ENCODE measurements around the gene NCAM1. TPM values are rescaled to one million over a fixed set of nuclear protein-coding genes. Genes with fewer than 3 reads are reported as not detected.

NCAM1 gene
- total RNA-seq, 1 donor from 2014 or later: 332 TPM

GRCh38 chr11:113021111-113021510 lies 59.9 kb downstream of the NCAM1 start:
- no peaks in the 10 kb centered on the region for H3K9me3 ChIP-seq (replicated peaks)
- H3K4me3 ChIP-seq: no peak overlapping the region
- H3K27me3 ChIP-seq (ENCODE audit: low read depth): no peaks in the 10 kb centered on the region
- peaks cover 24% of the 10 kb centered on the region for H3K4me1 ChIP-seq
- TF ChIP-seq, protein P1, sequence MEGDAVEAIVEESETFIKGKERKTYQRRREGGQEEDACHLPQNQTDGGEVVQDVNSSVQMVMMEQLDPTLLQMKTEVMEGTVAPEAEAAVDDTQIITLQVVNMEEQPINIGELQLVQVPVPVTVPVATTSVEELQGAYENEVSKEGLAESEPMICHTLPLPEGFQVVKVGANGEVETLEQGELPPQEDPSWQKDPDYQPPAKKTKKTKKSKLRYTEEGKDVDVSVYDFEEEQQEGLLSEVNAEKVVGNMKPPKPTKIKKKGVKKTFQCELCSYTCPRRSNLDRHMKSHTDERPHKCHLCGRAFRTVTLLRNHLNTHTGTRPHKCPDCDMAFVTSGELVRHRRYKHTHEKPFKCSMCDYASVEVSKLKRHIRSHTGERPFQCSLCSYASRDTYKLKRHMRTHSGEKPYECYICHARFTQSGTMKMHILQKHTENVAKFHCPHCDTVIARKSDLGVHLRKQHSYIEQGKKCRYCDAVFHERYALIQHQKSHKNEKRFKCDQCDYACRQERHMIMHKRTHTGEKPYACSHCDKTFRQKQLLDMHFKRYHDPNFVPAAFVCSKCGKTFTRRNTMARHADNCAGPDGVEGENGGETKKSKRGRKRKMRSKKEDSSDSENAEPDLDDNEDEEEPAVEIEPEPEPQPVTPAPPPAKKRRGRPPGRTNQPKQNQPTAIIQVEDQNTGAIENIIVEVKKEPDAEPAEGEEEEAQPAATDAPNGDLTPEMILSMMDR (IDR thresholded peaks at IDR 0.05; ENCODE audit: borderline replicate concordance): no peak
- DNase-seq: no peak
- H3K27ac ChIP-seq (replicated peaks): no peak overlapping the region
- intact Hi-C loops (cut with micrococcal nuclease): no loop called here
- no peaks in the 10 kb centered on the region for H3K36me3 ChIP-seq

DNA sequence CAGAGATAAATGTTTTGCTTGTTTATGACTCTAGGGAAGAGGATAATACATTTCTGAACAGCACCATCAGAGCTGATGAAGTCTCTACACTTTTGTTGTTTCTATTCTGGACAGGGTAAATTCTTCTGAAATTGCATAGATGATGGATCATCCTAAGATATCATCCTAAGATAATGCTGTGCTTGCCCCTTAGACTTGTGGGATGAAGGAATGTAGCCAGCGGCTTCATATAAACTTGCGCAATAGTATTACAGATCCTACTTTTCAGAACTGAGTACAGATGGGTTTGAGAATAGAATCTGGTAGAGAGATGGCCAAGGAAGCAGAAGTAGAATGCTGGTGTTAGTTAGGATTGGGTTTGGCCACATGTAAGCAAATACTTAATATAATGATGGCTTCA lies 61.0 kb downstream of the NCAM1 start:
- no peak overlapping the region for H3K27ac ChIP-seq (replicated peaks)
- H3K9me3 ChIP-seq (replicated peaks): no peaks in the 10 kb centered on the region
- no peaks in the 10 kb centered on the region for H3K36me3 ChIP-seq
- peaks cover 25% of the 10 kb centered on the region for H3K4me1 ChIP-seq
- TF ChIP-seq, protein P1 (IDR thresholded peaks at IDR 0.05; ENCODE audit: borderline replicate concordance): no peak
- DNase-seq: no peak
- no peaks in the 10 kb centered on the region for H3K27me3 ChIP-seq (ENCODE audit: low read depth)
- H3K4me3 ChIP-seq: no peak overlapping the region
- intact Hi-C loops (cut with micrococcal nuclease): no loop called here

GRCh38 chr11:113023228-113023627 lies 62.0 kb downstream of the NCAM1 start:
- TF ChIP-seq, protein P1 (IDR thresholded peaks at IDR 0.05; ENCODE audit: borderline replicate concordance): no peak

DNA sequence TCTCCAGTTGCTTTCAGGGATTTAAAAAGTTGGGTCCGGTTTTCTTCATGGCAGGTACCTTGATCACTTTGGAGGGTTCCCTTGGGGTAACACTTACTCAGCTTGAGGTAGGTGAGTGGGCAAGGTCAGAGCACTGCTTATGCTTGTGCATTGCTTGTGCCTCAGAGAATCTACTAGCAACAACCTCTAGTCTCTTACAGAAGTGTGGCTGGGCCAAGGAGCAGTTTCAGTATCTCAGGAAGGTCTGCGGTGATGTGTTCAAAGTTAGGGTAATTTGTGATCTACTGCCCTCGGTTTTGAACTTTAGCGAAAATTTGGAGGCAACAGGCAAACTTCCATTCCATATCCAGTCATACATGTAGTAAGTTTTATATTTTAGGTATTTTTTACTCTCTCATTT lies 62.8 kb downstream of the NCAM1 start:
- no peak overlapping the region for H3K27ac ChIP-seq (replicated peaks)
- no peaks in the 10 kb centered on the region for H3K9me3 ChIP-seq (replicated peaks)
- H3K4me3 ChIP-seq: no peak overlapping the region
- TF ChIP-seq, protein P1 (IDR thresholded peaks at IDR 0.05; ENCODE audit: borderline replicate concordance): no peak
- H3K4me1 ChIP-seq: peaks cover 26% of the 10 kb centered on the region
- intact Hi-C loops (cut with micrococcal nuclease): no loop called here
- H3K36me3 ChIP-seq: no peaks in the 10 kb centered on the region
- no peaks in the 10 kb centered on the region for H3K27me3 ChIP-seq (ENCODE audit: low read depth)
- no peak for DNase-seq

More at GRCh38 chr11:113023228-113023627, 62.0 kb downstream of the NCAM1 start:
- Histone ChIP-seq H3K36me3 (no peaks in the 10 kb centered on the region), H3K27me3 (ENCODE audit: low read depth) (no peaks in the 10 kb centered on the region), H3K4me3 (no peak overlapping the region), H3K4me1 (peaks cover 26% of the 10 kb centered on the region), H3K9me3 (replicated peaks) (no peaks in the 10 kb centered on the region), H3K27ac (replicated peaks) (no peak overlapping the region)
- intact Hi-C loops (cut with micrococcal nuclease): no loop called here
- DNase-seq: no peak

DNA sequence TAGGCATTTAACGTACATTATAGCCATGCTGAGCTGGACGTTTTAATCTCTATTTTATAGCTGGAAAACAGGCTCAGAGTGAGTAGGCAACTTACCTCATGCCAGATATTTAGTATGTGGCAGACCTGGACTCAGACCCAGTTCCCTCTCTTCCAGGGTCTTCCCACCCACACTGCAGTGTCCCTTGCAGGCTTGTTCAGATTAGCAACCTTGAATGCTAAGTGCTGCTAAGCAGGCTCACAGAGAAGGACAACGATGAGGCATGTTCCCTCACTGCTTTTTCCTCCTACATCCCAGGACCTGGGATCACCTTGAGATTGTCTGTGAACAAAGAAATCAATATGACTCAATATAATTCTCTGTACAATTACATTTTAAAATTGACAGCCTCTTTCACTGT lies 65.6 kb downstream of the NCAM1 start:
- TF ChIP-seq, protein P1 (IDR thresholded peaks at IDR 0.05; ENCODE audit: borderline replicate concordance): no peak
- no peak for DNase-seq
- Histone ChIP-seq H3K4me3 (no peak overlapping the region), H3K9me3 (replicated peaks) (no peaks in the 10 kb centered on the region), H3K27me3 (ENCODE audit: low read depth) (no peaks in the 10 kb centered on the region), H3K36me3 (no peaks in the 10 kb centered on the region), H3K27ac (replicated peaks) (no peak overlapping the region), H3K4me1 (peaks cover 39% of the 10 kb centered on the region)
- intact Hi-C loops (cut with micrococcal nuclease): no loop called here

DNA sequence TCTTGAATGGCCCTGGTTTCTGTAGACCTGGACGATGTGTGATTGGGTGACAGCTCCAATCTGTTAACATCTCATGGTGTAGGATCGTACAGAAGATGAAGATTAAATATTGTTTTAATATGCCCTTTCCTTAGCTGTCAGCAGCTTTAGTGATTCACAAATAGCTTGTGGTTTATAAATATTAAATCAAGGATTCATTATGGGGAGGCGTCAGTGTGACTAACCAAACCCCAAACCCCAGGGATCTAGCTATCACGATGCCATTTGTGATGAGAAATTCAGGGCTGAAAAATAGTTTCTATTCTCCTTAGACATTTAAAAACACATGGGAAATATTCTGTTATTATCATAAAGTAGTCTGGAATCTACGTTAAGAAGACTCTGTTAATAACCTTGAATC lies 73.4 kb downstream of the NCAM1 start:
- TF ChIP-seq, protein P1 (IDR thresholded peaks at IDR 0.05; ENCODE audit: borderline replicate concordance): no peak

More for the DNA sequence above, 73.4 kb downstream of the NCAM1 start:
- no peaks in the 10 kb centered on the region for H3K36me3 ChIP-seq
- intact Hi-C loops (cut with micrococcal nuclease): no loop called here
- no peak overlapping the region for H3K27ac ChIP-seq (replicated peaks)
- DNase-seq: no peak
- peaks cover 4% of the 10 kb centered on the region for H3K9me3 ChIP-seq (replicated peaks)
- no peaks in the 10 kb centered on the region for H3K27me3 ChIP-seq (ENCODE audit: low read depth)
- H3K4me3 ChIP-seq: no peak overlapping the region
- peaks cover 17% of the 10 kb centered on the region for H3K4me1 ChIP-seq

All from left ventricle myocardium inferior (tissue), 1 donor.